Erythroblast (primary cell): ENCODE results near the gene ACTN1.

Experiments
- DNase-seq, 2 experiments: peaks; one replicate each; lab custom pipeline; 2025; lab: John Stamatoyannopoulos, UW
- GATA1 ChIP-seq: IDR thresholded peaks from 2 replicates; pipeline ENCODE4 v1.6.1; 2011; ENCODE audit warnings: low read depth, mild to moderate bottlenecking, control low read depth, low read length, moderate library complexity
- POLR2A ChIP-seq: IDR thresholded peaks from 2 replicates; pipeline ENCODE4 v1.6.1; 2011; ENCODE audit warnings: mild to moderate bottlenecking, low read length

Gene ACTN1

DNA sequence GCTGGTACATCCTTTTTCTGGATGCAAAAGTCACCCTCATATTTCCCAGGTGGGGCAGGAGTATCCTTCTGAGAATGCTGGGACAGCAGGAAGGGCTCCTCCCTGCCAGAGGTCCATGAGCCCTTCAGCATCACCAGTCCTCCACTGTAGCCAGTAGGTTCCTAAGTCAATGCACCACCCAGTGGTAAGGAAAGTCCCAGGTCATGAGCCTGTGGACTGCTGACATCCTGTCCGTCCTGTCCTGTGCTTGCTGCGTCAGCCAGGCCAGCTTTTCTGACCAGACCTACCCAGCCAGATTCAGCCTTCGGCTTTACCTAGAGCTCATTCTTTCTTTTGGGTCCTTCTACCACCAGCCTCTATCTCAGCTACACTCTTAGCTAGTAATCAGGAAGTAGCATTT is 23.0 kb upstream of the ACTN1 start:
- DNase-seq, result no peak
- TF ChIP-seq GATA1 (no peak), POLR2A (no peak)

GRCh38 chr14:69001375-69001774 is 22.3 kb upstream of the ACTN1 start:
- TF ChIP-seq POLR2A, result no peak
- TF ChIP-seq GATA1, result no peak

GRCh38 chr14:68998062-68998461 is 19.0 kb upstream of the ACTN1 start:
- TF ChIP-seq POLR2A, result no peak
- TF ChIP-seq GATA1, result no peak
- DNase-seq, result no peak

More at GRCh38 chr14:69001375-69001774, 22.3 kb upstream of the ACTN1 start:
- no peak for DNase-seq

DNA sequence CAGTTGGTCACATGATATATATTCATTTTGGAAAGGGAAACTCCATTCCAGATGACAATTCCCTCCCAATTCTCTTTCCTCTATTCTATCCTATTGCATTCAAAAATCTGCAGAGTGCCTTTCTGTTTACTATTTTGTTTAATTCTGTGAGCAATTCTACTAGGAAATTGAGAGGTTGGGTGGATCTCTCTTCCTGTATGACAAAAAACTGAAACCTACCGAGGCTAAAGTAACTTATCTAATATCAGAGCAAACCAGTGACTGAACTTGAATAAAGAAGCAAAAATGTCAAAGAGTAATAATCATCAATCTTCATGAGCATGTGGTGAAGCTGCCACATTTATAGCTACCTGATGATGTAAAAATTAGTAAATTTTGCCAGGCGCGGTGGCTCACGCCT is 16.6 kb upstream of the ACTN1 start:
- TF ChIP-seq GATA1, result no peak
- no peak for TF ChIP-seq POLR2A
- DNase-seq, result no peak

DNA sequence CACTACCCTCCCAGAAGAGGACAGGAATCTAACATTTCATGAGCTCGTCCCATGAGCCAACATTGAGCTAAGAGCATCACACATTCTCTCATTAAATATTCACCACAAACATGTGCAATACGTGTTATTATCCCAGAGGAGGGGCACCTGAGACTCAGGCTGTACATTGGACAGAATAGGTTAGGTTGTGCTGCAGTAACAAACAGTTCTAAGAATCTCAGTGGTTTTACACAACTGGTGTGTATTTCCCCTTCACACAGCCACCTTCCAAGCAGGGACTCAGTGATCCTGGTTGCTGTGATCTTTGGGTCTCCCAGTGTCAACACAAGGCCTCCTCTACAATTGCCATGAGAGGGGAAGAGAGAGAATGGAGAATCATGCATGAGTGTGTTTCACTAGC is 15.0 kb upstream of the ACTN1 start:
- no peak for DNase-seq

GRCh38 chr14:68987653-68988036 is 8.5 kb upstream of the ACTN1 start:
- TF ChIP-seq GATA1, result no peak
- TF ChIP-seq POLR2A, result no peak
- peak; percentile 15 to 60 for DNase-seq

More for the DNA sequence above, 15.0 kb upstream of the ACTN1 start:
- TF ChIP-seq GATA1, result no peak
- TF ChIP-seq POLR2A, result no peak

DNA sequence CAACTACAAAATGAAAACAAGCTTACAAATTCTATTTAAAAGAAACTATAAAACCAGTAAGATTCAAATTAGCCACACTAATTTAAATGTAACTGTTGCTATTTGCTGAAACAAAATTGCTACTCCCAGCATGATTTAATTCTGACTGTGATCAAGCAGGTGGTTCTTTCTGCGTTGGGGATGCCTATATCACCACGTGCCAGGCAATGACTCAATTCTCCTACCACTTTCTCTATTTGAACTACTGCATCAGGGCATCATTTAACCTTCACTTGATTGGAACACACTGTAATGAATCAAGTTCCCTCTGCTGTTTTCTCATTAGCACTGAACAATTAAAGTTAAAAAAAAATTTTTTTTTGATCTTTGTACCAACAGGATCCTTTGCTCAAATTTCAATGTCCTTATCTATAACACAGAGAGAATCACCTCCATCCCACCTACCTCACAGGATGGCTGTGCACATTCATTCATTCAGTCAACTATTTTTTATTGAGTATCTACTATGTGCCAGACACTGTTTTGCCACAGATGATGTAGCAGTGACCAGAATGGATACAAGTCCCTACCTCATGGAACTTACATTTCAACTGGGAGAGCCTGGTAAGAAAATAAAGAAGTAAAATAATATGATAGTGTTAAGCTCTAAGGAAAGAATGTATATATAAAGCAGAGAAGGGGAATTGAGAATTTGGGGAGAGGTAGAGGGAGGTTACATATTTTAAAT is 8.0 kb upstream of the ACTN1 start:
- TF ChIP-seq POLR2A, result no peak
- TF ChIP-seq GATA1, result no peak
- no peak for DNase-seq

- no peak for DNase-seq
These were observed 7.1 kb upstream of the ACTN1 start for GRCh38 chr14:68986225-68986624.

DNA sequence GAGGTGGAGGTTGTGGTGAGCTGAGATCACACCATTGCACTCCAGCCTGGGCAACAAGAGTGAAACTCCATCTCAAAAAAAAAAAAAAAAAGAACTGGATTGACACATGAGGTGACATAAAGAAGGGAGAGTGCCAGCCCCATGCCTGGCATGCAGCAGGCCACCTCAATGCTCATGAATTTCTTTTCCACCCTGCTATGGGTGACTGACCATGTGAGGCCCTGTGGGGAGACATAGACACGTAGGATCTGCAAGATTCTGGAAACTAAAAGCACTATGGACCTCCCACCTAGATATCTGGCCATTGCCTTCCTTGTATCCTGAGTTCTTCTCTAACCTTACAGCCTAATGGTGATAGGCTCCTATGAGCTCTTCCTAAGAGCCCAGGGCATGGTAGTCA is 5.6 kb upstream of the ACTN1 start:
- no peak for DNase-seq
- TF ChIP-seq POLR2A (no peak), GATA1 (no peak)

More at GRCh38 chr14:68986225-68986624, 7.1 kb upstream of the ACTN1 start:
- TF ChIP-seq GATA1 (no peak), POLR2A (no peak)

DNA sequence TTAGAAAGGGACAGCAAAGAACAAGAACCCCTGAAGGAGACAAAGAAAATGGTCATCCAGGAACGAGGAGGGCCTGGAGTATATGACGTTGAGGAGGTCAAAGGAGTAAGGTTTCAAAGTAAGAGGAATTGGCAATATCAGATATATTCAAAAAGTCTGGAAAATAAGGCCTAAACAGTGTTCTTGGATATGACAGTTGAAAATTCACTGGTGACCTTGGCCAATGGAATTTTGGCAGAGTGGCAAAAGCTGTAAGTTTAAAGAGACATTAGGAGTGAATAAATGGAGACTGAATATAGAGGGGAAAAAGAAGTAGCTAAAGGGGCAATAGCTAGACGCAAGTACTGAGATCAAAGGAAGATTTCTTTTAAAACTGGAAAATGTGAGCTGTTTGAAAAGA is 4.1 kb upstream of the ACTN1 start:
- TF ChIP-seq GATA1, result no peak
- TF ChIP-seq POLR2A, result no peak
- no peak for DNase-seq

- no peak for DNase-seq
- TF ChIP-seq POLR2A, result no peak
These were observed 3.5 kb upstream of the ACTN1 start for GRCh38 chr14:68982581-68982980.

- no peak for DNase-seq
- TF ChIP-seq POLR2A (no peak), GATA1 (no peak)
These were observed 2.5 kb upstream of the ACTN1 start for GRCh38 chr14:68981539-68981976.

- TF ChIP-seq GATA1, result no peak
- TF ChIP-seq POLR2A, result no peak
- no peak for DNase-seq
These were observed 2.0 kb upstream of the ACTN1 start for GRCh38 chr14:68981139-68981538.

DNA sequence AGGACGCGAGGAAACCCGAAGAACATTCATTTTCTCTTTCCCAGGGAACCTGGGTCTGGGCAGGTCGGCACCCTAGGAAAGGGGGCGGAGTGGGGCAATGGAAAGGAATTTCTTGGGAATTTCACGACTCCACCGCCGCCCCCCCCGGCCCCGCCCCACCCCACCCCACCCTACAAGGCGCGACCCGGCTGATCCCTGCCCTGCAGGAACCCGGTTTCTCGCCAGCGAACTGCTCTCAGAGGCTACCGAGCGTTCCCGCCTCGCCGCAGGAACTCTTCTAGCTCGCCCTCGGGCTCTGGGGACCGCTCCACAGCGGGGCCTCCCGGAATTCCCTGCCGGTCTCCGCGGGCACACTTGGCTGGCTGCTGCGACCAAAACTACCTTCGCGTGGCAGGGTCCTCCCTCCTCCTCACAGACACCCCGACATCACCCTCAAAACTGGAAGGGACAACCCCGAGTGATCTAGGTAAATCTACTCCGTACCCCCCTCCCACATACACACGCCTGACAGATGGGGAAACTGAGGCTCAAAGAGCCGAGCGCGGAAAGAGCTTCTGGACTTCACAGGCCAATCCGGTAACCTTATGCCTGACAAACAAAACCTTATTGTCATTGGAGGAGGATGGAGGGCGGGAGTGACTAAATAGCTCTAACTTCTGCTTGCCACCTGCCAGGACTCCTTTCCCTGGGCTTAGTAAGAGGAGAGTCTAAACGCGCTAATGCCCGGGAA is 785 bp upstream of the ACTN1 start:
- DNase-seq, result no peak
- TF ChIP-seq POLR2A, result no peak
- no peak for TF ChIP-seq GATA1
